IPS-18a (cell line): Measurements from ENCODE around the gene ZNF519.

Experiments used
- H3K27ac ChIP-seq: one replicate; pipeline ENCODE4 v1.5.1; 2013; ENCODE audit warnings: low read length
- H3K27me3 ChIP-seq: one replicate; pipeline ENCODE4 v1.6.1; 2013; ENCODE audit warnings: mild to moderate bottlenecking, low read length; ENCODE audit not compliant: control insufficient read depth, insufficient read depth
- H3K36me3 ChIP-seq: one replicate; pipeline ENCODE4 v1.6.1; 2013; ENCODE audit warnings: low read depth, low read length; ENCODE audit not compliant: control insufficient read depth
- H3K4me1 ChIP-seq: one replicate; pipeline ENCODE4 v1.6.1; 2013; ENCODE audit warnings: low read depth, low read length; ENCODE audit not compliant: control insufficient read depth
- H3K4me3 ChIP-seq: one replicate; pipeline ENCODE4 v1.5.1; 2013; ENCODE audit warnings: low read length
- H3K9ac ChIP-seq: one replicate; pipeline ENCODE4 v1.6.1; 2013; ENCODE audit warnings: mild to moderate bottlenecking, low read length, moderate library complexity
- H3K9me3 ChIP-seq: one replicate; pipeline ENCODE4 v1.6.1; 2013; ENCODE audit warnings: low read depth, low read length; ENCODE audit not compliant: control insufficient read depth

The ZNF519 gene

GRCh38 chr18:14104906-14105748, 27.1 kb downstream of the ZNF519 start:
- peaks cover 64% of the 10 kb centered on the region for H3K9me3 ChIP-seq

GRCh38 chr18:14104201-14104600, 28.0 kb downstream of the ZNF519 start:
- no peak overlapping the region for H3K27ac ChIP-seq
- H3K36me3 ChIP-seq: peaks cover 19% of the 10 kb centered on the region
- H3K4me3 ChIP-seq: no peak overlapping the region
- no peak overlapping the region for H3K9ac ChIP-seq
- H3K4me1 ChIP-seq: no peaks in the 10 kb centered on the region
- H3K27me3 ChIP-seq: no peaks in the 10 kb centered on the region
- peaks cover 57% of the 10 kb centered on the region for H3K9me3 ChIP-seq

More at GRCh38 chr18:14104906-14105748, 27.1 kb downstream of the ZNF519 start:
- no peak overlapping the region for H3K4me3 ChIP-seq
- no peaks in the 10 kb centered on the region for H3K27me3 ChIP-seq
- H3K27ac ChIP-seq: no peak overlapping the region
- H3K36me3 ChIP-seq: peaks cover 19% of the 10 kb centered on the region
- no peak overlapping the region for H3K9ac ChIP-seq
- H3K4me1 ChIP-seq: no peaks in the 10 kb centered on the region

GRCh38 chr18:14100503-14101286, 31.5 kb downstream of the ZNF519 start:
- Histone ChIP-seq H3K9ac (no peak overlapping the region), H3K27me3 (no peaks in the 10 kb centered on the region), H3K27ac (no peak overlapping the region), H3K36me3 (peaks cover 13% of the 10 kb centered on the region), H3K4me1 (no peaks in the 10 kb centered on the region), H3K9me3 (peaks cover 29% of the 10 kb centered on the region), H3K4me3 (no peak overlapping the region)

GRCh38 chr18:14098428-14098827, 33.8 kb downstream of the ZNF519 start:
- Histone ChIP-seq H3K4me1 (no peaks in the 10 kb centered on the region), H3K9me3 (peaks cover 7% of the 10 kb centered on the region), H3K27me3 (no peaks in the 10 kb centered on the region), H3K4me3 (no peak overlapping the region), H3K9ac (no peak overlapping the region), H3K36me3 (peaks cover 10% of the 10 kb centered on the region), H3K27ac (no peak overlapping the region)

GRCh38 chr18:14097761-14098160, 34.5 kb downstream of the ZNF519 start:
- no peak overlapping the region for H3K27ac ChIP-seq
- H3K4me1 ChIP-seq: no peaks in the 10 kb centered on the region
- H3K4me3 ChIP-seq: no peak overlapping the region
- H3K36me3 ChIP-seq: peaks cover 10% of the 10 kb centered on the region
- no peak overlapping the region for H3K9ac ChIP-seq
- H3K27me3 ChIP-seq: no peaks in the 10 kb centered on the region
- H3K9me3 ChIP-seq: peaks cover under 1% of the 10 kb centered on the region

GRCh38 chr18:14093307-14093915, 38.8 kb downstream of the ZNF519 start:
- Histone ChIP-seq H3K4me1 (peaks cover 6% of the 10 kb centered on the region), H3K27me3 (no peaks in the 10 kb centered on the region), H3K36me3 (peaks cover 6% of the 10 kb centered on the region), H3K27ac (no peak overlapping the region), H3K4me3 (no peak overlapping the region), H3K9ac (no peak overlapping the region), H3K9me3 (no peaks in the 10 kb centered on the region)

- Histone ChIP-seq H3K4me1 (peaks cover 6% of the 10 kb centered on the region), H3K27me3 (no peaks in the 10 kb centered on the region), H3K36me3 (peaks cover 6% of the 10 kb centered on the region), H3K9ac (no peak overlapping the region), H3K9me3 (no peaks in the 10 kb centered on the region), H3K4me3 (no peak overlapping the region), H3K27ac (no peak overlapping the region)
Observed at GRCh38 chr18:14092625-14093306, 39.5 kb downstream of the ZNF519 start.

GRCh38 chr18:14089781-14090180, 42.5 kb downstream of the ZNF519 start:
- no peak overlapping the region for H3K27ac ChIP-seq
- H3K9ac ChIP-seq: no peak overlapping the region
- no peaks in the 10 kb centered on the region for H3K9me3 ChIP-seq
- H3K36me3 ChIP-seq: no peaks in the 10 kb centered on the region
- H3K4me3 ChIP-seq: no peak overlapping the region
- H3K27me3 ChIP-seq: no peaks in the 10 kb centered on the region
- peaks cover 12% of the 10 kb centered on the region for H3K4me1 ChIP-seq

GRCh38 chr18:14089191-14089590, 43.0 kb downstream of the ZNF519 start:
- peaks cover 12% of the 10 kb centered on the region for H3K4me1 ChIP-seq
- no peaks in the 10 kb centered on the region for H3K36me3 ChIP-seq
- no peaks in the 10 kb centered on the region for H3K9me3 ChIP-seq
- no peaks in the 10 kb centered on the region for H3K27me3 ChIP-seq
- no peak overlapping the region for H3K27ac ChIP-seq
- H3K4me3 ChIP-seq: no peak overlapping the region
- H3K9ac ChIP-seq: no peak overlapping the region

GRCh38 chr18:14086458-14087231, 45.6 kb downstream of the ZNF519 start:
- H3K9ac ChIP-seq: no peak overlapping the region
- H3K4me3 ChIP-seq: no peak overlapping the region
- peaks cover 11% of the 10 kb centered on the region for H3K4me1 ChIP-seq
- H3K36me3 ChIP-seq: no peaks in the 10 kb centered on the region
- no peak overlapping the region for H3K27ac ChIP-seq
- no peaks in the 10 kb centered on the region for H3K27me3 ChIP-seq
- H3K9me3 ChIP-seq: no peaks in the 10 kb centered on the region
